Endothelial cell of umbilical vein (primary cell): ENCODE measurements around the gene UBAC1. TPM values are rescaled to one million over a fixed set of nuclear protein-coding genes. Genes with fewer than 3 reads are reported as not detected.

Source experiments
- BruUV-seq: library from RNA; stranded (reverse); fragments of 400-500 nt; replicated peaks from 2 replicates; lab custom pipeline; 2021; lab: Mats Ljungman, UMichigan
- CTCF ChIA-PET: fragments of 300-600, 350-600 bp; sonication (Branson Sonifier 250); formaldehyde crosslinking; loops from one replicate; lab custom pipeline; 2021; ENCODE audit warnings: antibody characterized with exemption, inconsistent platforms; lab: Charles Lee
- POLR2A ChIA-PET: fragments of 300-600, 350-600 bp; sonication (Branson Sonifier 250); formaldehyde crosslinking; loops from one replicate; lab custom pipeline; 2021; ENCODE audit warnings: antibody characterized with exemption, inconsistent platforms; lab: Charles Lee
- DNase-seq: peaks from one replicate; pipeline ENCODE4 v3.0.0-alpha.2; 2011; ENCODE audit warnings: low read depth, low spot score
- FAIRE-seq: peaks from 2 replicates; lab custom pipeline; 2011; peaks lifted over from hg19 to GRCh38; lab: Jason Lieb, UNC
- H2AFZ ChIP-seq: 2 replicates; pipeline ENCODE4 v1.6.0; 2012; ENCODE audit warnings: low read depth, low read length, control low read depth, inconsistent platforms
- H3K27ac ChIP-seq: 2 replicates; pipeline ENCODE4 v1.5.1; 2011; ENCODE audit warnings: low read depth, mild to moderate bottlenecking, control low read depth, low read length, moderate library complexity; ENCODE audit not compliant: insufficient read depth
- H3K27me3 ChIP-seq, 2 experiments: 2 replicates each; pipeline versions ENCODE4 v1.6.0 to v1.6.1; 2011; ENCODE audit warnings: low read length in 2 of 2, mixed read lengths in 1 of 2; ENCODE audit not compliant: control insufficient read depth in 2 of 2, insufficient read depth in 2 of 2
- H3K36me3 ChIP-seq, 2 experiments: 2 replicates in 1 of 2; 3 replicates in 1 of 2; pipeline ENCODE4 v1.5.1; 2011; ENCODE audit warnings: low read length in 2 of 2, mild to moderate bottlenecking in 1 of 2, moderate library complexity in 1 of 2; ENCODE audit not compliant: control insufficient read depth in 2 of 2, insufficient read depth in 2 of 2; ENCODE audit errors: extremely low read depth in 1 of 2
- H3K4me1 ChIP-seq: 3 replicates; pipeline ENCODE4 v1.5.1; 2011; ENCODE audit warnings: mild to moderate bottlenecking, low read length; ENCODE audit not compliant: control insufficient read depth, insufficient read depth; ENCODE audit errors: extremely low read depth
- H3K4me2 ChIP-seq: 2 replicates; pipeline ENCODE4 v1.6.1; 2011; ENCODE audit warnings: low read length, control low read depth, mixed read lengths; ENCODE audit not compliant: insufficient read depth
- H3K4me3 ChIP-seq, 3 experiments: fragments of 200-600 bp in 1 of 3; sonication (generic), shearing (Covaris generic) in 1 of 3; replicated peaks in 1 of 3; 2 replicates each; pipeline ENCODE4 v1.5.1; 2011 to 2016; ENCODE audit warnings: control low read depth in 3 of 3, low read length in 3 of 3, mild to moderate bottlenecking in 2 of 3, inconsistent platforms in 1 of 3, low read depth in 1 of 3, moderate library complexity in 1 of 3; ENCODE audit not compliant: insufficient read depth in 1 of 3
- H3K79me2 ChIP-seq: 2 replicates; pipeline ENCODE4 v1.6.0; 2012; ENCODE audit warnings: low read length, inconsistent platforms; ENCODE audit not compliant: control insufficient read depth, insufficient read depth
- H3K9ac ChIP-seq: replicated peaks from 2 replicates; pipeline ENCODE3; 2011; ENCODE audit warnings: low read length, control low read depth; ENCODE audit not compliant: insufficient read depth; ENCODE audit errors: extremely low read depth
- H3K9me1 ChIP-seq: replicated peaks from 3 replicates; pipeline ENCODE4 v1.6.0; 2011; ENCODE audit warnings: mild to moderate bottlenecking, low read length; ENCODE audit not compliant: control insufficient read depth, insufficient read depth; ENCODE audit errors: extremely low read depth
- H3K9me3 ChIP-seq: replicated peaks from 2 replicates; pipeline ENCODE4 v1.5.1; 2012; ENCODE audit warnings: low read length, inconsistent platforms; ENCODE audit not compliant: control insufficient read depth, insufficient read depth
- H4K20me1 ChIP-seq: replicated peaks from 2 replicates; pipeline ENCODE3; 2011; ENCODE audit warnings: mild to moderate bottlenecking, low read length; ENCODE audit not compliant: control insufficient read depth, insufficient read depth; ENCODE audit errors: extremely low read depth
- CTCF ChIP-seq, 2 donors: IDR thresholded peaks; 1 replicate in 1 of 2; 2 replicates in 1 of 2; pipeline ENCODE4 v1.5.1; 2011; ENCODE audit warnings: low read length in 2 of 2, mild to moderate bottlenecking in 2 of 2, moderate library complexity in 2 of 2, control low read depth in 1 of 2, inconsistent platforms in 1 of 2, low read depth in 1 of 2; ENCODE audit not compliant: insufficient read depth in 1 of 2; ENCODE audit errors: extremely low read depth in 1 of 2
- EZH2 ChIP-seq: IDR thresholded peaks from 2 replicates; pipeline ENCODE4 v1.6.1; 2012; ENCODE audit warnings: borderline replicate concordance, low read depth, mild to moderate bottlenecking, moderate library complexity, low read length, inconsistent platforms; ENCODE audit not compliant: severe bottlenecking
- FOS ChIP-seq: IDR thresholded peaks from 2 replicates; pipeline ENCODE4 v1.6.1; 2011; ENCODE audit warnings: mild to moderate bottlenecking, low read length, moderate library complexity, borderline replicate concordance; ENCODE audit not compliant: insufficient read depth
- GATA2 ChIP-seq: IDR thresholded peaks from 2 replicates; pipeline ENCODE4 v1.7.0; 2011; ENCODE audit warnings: low read depth, mild to moderate bottlenecking, moderate library complexity, mixed read lengths, low read length; ENCODE audit not compliant: insufficient read length, insufficient read depth
- JUN ChIP-seq: IDR thresholded peaks from 2 replicates; pipeline ENCODE4 v1.6.1; 2011; ENCODE audit warnings: borderline replicate concordance, low read depth; ENCODE audit not compliant: insufficient read length, insufficient read depth
- MAX ChIP-seq: IDR thresholded peaks from 2 replicates; pipeline ENCODE4 v1.6.1; 2011; ENCODE audit not compliant: insufficient read depth, insufficient read length
- MYC ChIP-seq: IDR thresholded peaks from one replicate; pipeline ENCODE4 v1.6.1; 2011; ENCODE audit warnings: mild to moderate bottlenecking, low read depth, low read length
- POLR2A ChIP-seq: IDR thresholded peaks from 2 replicates; pipeline ENCODE4 v1.6.1; 2012; ENCODE audit warnings: low read depth, mild to moderate bottlenecking, control low read depth, low read length
- POLR2AphosphoS5 ChIP-seq: IDR thresholded peaks from 2 replicates; pipeline ENCODE4 v1.6.1; 2012; ENCODE audit warnings: low read depth, mild to moderate bottlenecking, control low read depth, low read length, moderate library complexity; ENCODE audit not compliant: insufficient read depth
- dilution Hi-C: fragments of 300-500 bp; cut with MboI; formaldehyde crosslinking; loops from one replicate; pipeline ENCODE4 v1.15.0; 2019; ENCODE audit warnings: low sequenced_read_pairs; ENCODE audit not compliant: extremely low pct_ligation_motif_present
- intact Hi-C: fragments of 100-400 bp; cut with micrococcal nuclease; formaldehyde crosslinking; loops from one replicate; pipeline ENCODE4 v1.10.0; 2022
- polyA plus RNA-seq, 4 experiments: library from polyadenylated mRNA; depleted of rRNA in 3 of 4; stranded (reverse) in 3 of 4; unstranded in 1 of 4; fragments of >200 nt; gene quantifications; 2 replicates each; pipeline versions ENCODE4 v1.2.1 to v1.2.3, GENCODE V29; 2011 to 2012; ENCODE audit warnings: missing spikeins in 1 of 4
- total RNA-seq: library from RNA; stranded (reverse); gene quantifications from 2 replicates; pipeline ENCODE4 v1.2.3, GENCODE V29; 2021

The UBAC1 gene
- total and polyA plus RNA-seq, 2 donors (not counting 3 experiments of a cell fraction or from before 2014, with no cell fraction given): 39.5 to 56.7 TPM

- Histone ChIP-seq H3K27ac (no peak overlapping the region), H3K9me3 (peaks cover 2% of the 10 kb centered on the region), H2AFZ (no peak overlapping the region), H3K4me1 (peaks cover 3% of the 10 kb centered on the region), H3K9ac (no peak overlapping the region), H3K27me3 (no peaks in the 10 kb centered on the region), H3K9me1 (no peaks in the 10 kb centered on the region), H3K4me3 (no peak overlapping the region), H3K4me2 (no peak overlapping the region), H3K36me3 (no peaks in the 10 kb centered on the region), H3K79me2 (no peaks in the 10 kb centered on the region), H4K20me1 (no peaks in the 10 kb centered on the region)
- intact Hi-C loops: loop anchor here (10.0 kb wide), 1 partner anchor 317 kb away; no protein-coding TSS in a partner anchor
- ChIA-PET CTCF (no interaction called here), POLR2A (no interaction called here)
- dilution Hi-C loops: no loop called here
- no TSS peak for BruUV-seq
- no peak for TF ChIP-seq MAX
- TF ChIP-seq JUN: no peak
- TF ChIP-seq GATA2: no peak
- no peak for TF ChIP-seq POLR2A
- TF ChIP-seq CTCF (IDR thresholded peaks at IDR 0.05; ENCODE audit: extremely low read depth in 1 of 2, insufficient read depth in 1 of 2, low read depth in 1 of 2, low read length in 2 of 2): no peak
- no peak for TF ChIP-seq EZH2
- no peak for TF ChIP-seq MYC
- TF ChIP-seq POLR2AphosphoS5: no peak
- TF ChIP-seq FOS: no peak
- no peak for FAIRE-seq
- DNase-seq: no peak
Observed at GRCh38 chr9:135921749-135922310, 39.3 kb downstream of the UBAC1 start.
